Measurements from ENCODE around the gene CABP1. TPM values are rescaled to one million over a fixed set of nuclear protein-coding genes. Genes with fewer than 3 reads are reported as not detected.
A peak's percentile ranks its signal among the peaks of the same experiment; 100 is the strongest.

CABP1 gene
- total RNA-seq, 1 donor from 2014 or later = 0.27 TPM

- ATAC-seq (ENCODE audit: low read depth) (no peak), DNase-seq (no peak)
- no peaks in the 10 kb centered on the region for H3K27me3 Mint-ChIP-seq
- peaks cover 47% of the 10 kb centered on the region for H3K4me1 Mint-ChIP-seq
- intact Hi-C loops (cut with micrococcal nuclease) = no loop called here
- no peak for TF ChIP-seq CTCF (IDR thresholded peaks at IDR 0.05)
- ChIA-PET CTCF (interaction anchor here (0.6 to 1.2 kb wide), 8 partner anchors 9 to 288 kb away, joined by 3 to 6 read pairs (median 3); no protein-coding TSS in a partner anchor), POLR2A (interaction anchor here (0.7 to 5.7 kb wide), 5 partner anchors 12 to 36 kb away, joined by 3 to 59 read pairs (median 15); no protein-coding TSS in a partner anchor)
- peak overlapping the region; percentile 70 for H3K4me3 Mint-ChIP-seq
- H3K27ac Mint-ChIP-seq = peak overlapping the region; percentile 97
- peaks cover 2% of the 10 kb centered on the region for H3K36me3 Mint-ChIP-seq (ENCODE audit: low read depth)
- no peaks in the 10 kb centered on the region for H3K9me3 Mint-ChIP-seq
Observed at GRCh38 chr12:120684523-120684932, 44.1 kb downstream of the CABP1 start.

- H3K4me1 Mint-ChIP-seq = peaks cover 43% of the 10 kb centered on the region
- ATAC-seq (ENCODE audit: low read depth) (no peak), DNase-seq (no peak)
- H3K36me3 Mint-ChIP-seq (ENCODE audit: low read depth) = peaks cover 2% of the 10 kb centered on the region
- TF ChIP-seq CTCF (IDR thresholded peaks at IDR 0.05) = no peak
- intact Hi-C loops (cut with micrococcal nuclease) = loop anchor here (1.0 to 5.0 kb wide), 7 partner anchors 11 to 483 kb away; partner anchors contain the start of genes RPLP0 and SPPL3
- ChIA-PET POLR2A (interaction anchor here (0.9 to 5.7 kb wide), 4 partner anchors 11 to 37 kb away, joined by 6 to 59 read pairs (median 35); no protein-coding TSS in a partner anchor), CTCF (interaction anchor here (1.1 to 3.5 kb wide), 2 partner anchors 37 to 103 kb away, joined by 4 to 63 read pairs; no protein-coding TSS in a partner anchor)
- H3K27ac Mint-ChIP-seq = peak overlapping the region; percentile 97
- no peaks in the 10 kb centered on the region for H3K27me3 Mint-ChIP-seq
- peak overlapping the region; percentile 70 for H3K4me3 Mint-ChIP-seq
- no peaks in the 10 kb centered on the region for H3K9me3 Mint-ChIP-seq
Observed at GRCh38 chr12:120685522-120685921, 45.1 kb downstream of the CABP1 start.

- Mint-ChIP-seq H3K4me1 (peaks cover 43% of the 10 kb centered on the region), H3K36me3 (ENCODE audit: low read depth) (peaks cover 2% of the 10 kb centered on the region), H3K27me3 (no peaks in the 10 kb centered on the region), H3K27ac (peak overlapping the region; percentile 97), H3K9me3 (no peaks in the 10 kb centered on the region), H3K4me3 (peak overlapping the region; percentile 91)
- POLR2A ChIA-PET = interaction anchor here (0.6 to 5.7 kb wide), 14 partner anchors 8 to 328 kb away, joined by 3 to 59 read pairs (median 6); partner anchors contain the start of genes DYNLL1, SPPL3 and UNC119B
- CTCF ChIA-PET = interaction anchor here (0.6 to 3.5 kb wide), 13 partner anchors 12 to 107 kb away, joined by 3 to 63 read pairs (median 3); partner anchors contain the start of genes CABP1, POP5 and UNC119B
- intact Hi-C loops (cut with micrococcal nuclease) = loop anchor here (1.0 to 5.0 kb wide), 9 partner anchors 8 to 484 kb away; partner anchors contain the start of genes ACADS, COX6A1, POP5 and RNF10
- DNase-seq (peak; percentile 93), ATAC-seq (ENCODE audit: low read depth) (peak; percentile 64)
- TF ChIP-seq CTCF (IDR thresholded peaks at IDR 0.05) = no peak
Observed at GRCh38 chr12:120686151-120686689, 45.8 kb downstream of the CABP1 start.

- TF ChIP-seq CTCF (IDR thresholded peaks at IDR 0.05) = no peak
- ChIA-PET CTCF (interaction anchor here (0.6 to 3.5 kb wide), 14 partner anchors 13 to 285 kb away, joined by 3 to 63 read pairs (median 3); partner anchors contain the start of genes CABP1, POP5 and UNC119B), POLR2A (interaction anchor here (0.6 to 5.7 kb wide), 16 partner anchors 9 to 328 kb away, joined by 3 to 59 read pairs (median 4); partner anchors contain the start of genes DYNLL1, SPPL3 and UNC119B)
- peak; percentile 77 for ATAC-seq (ENCODE audit: low read depth)
- peak within 1 kb of the TSS; percentile 97 for H3K27ac Mint-ChIP-seq
- H3K4me3 Mint-ChIP-seq = peak within 1 kb of the TSS; percentile 91
- no peaks in the 10 kb centered on the region for H3K9me3 Mint-ChIP-seq
- intact Hi-C loops (cut with micrococcal nuclease) = loop anchor here (1.0 to 5.0 kb wide), 10 partner anchors 9 to 485 kb away; partner anchors contain the start of genes ACADS, COX6A1, POP5 and RNF10
- peaks cover 2% of the 10 kb centered on the region for H3K36me3 Mint-ChIP-seq (ENCODE audit: low read depth)
- peak; percentile 98 for DNase-seq
- peaks cover 43% of the 10 kb centered on the region for H3K4me1 Mint-ChIP-seq
- no peaks in the 10 kb centered on the region for H3K27me3 Mint-ChIP-seq
Observed at GRCh38 chr12:120686690-120687577, 46.5 kb downstream of the CABP1 start, which contains the start of gene MLEC. Gene MLEC (plus strand): TSS chr12:120687149. CDS start chr12:120687297, 148 bp downstream.
